ENCODE measurements around the gene SSNA1.

SSNA1 gene

GRCh38 chr9:137188490-137189296 lies at the start of gene SSNA1, which contains the start of gene ANAPC2:
Gene SSNA1, plus strand, starts transcription at chr9:137188676. Its CDS starts 51 bp downstream, at chr9:137188727.
Gene ANAPC2, minus strand, starts transcription at chr9:137188560. Its CDS starts 28 bp downstream, at chr9:137188532.
- peak; percentile 88 for DNase-seq (ENCODE audit: low spot score)

GRCh38 chr9:137138722-137139467 lies 49.6 kb upstream of the SSNA1 start, which contains the start of gene GRIN1:
Gene GRIN1, plus strand, starts transcription at chr9:137139154. Its CDS starts 333 bp downstream, at chr9:137139487.
- no peak for DNase-seq (ENCODE audit: low spot score)

GRCh38 chr9:137139468-137140150 lies 48.9 kb upstream of the SSNA1 start:
- DNase-seq (ENCODE audit: low spot score): no peak

GRCh38 chr9:137140151-137141012 lies 48.1 kb upstream of the SSNA1 start:
- DNase-seq (ENCODE audit: low spot score): no peak

GRCh38 chr9:137141050-137141810 lies 47.2 kb upstream of the SSNA1 start:
- no peak for DNase-seq (ENCODE audit: low spot score)

GRCh38 chr9:137141976-137142936 lies 46.2 kb upstream of the SSNA1 start:
- no peak for DNase-seq (ENCODE audit: low spot score)

GRCh38 chr9:137143459-137143858 lies 45.0 kb upstream of the SSNA1 start:
- DNase-seq (ENCODE audit: low spot score): no peak

GRCh38 chr9:137145731-137146526 lies 42.5 kb upstream of the SSNA1 start:
- no peak for DNase-seq (ENCODE audit: low spot score)

- DNase-seq (ENCODE audit: low spot score): no peak
Observed at GRCh38 chr9:137146527-137146918, 42.0 kb upstream of the SSNA1 start.

- DNase-seq (ENCODE audit: low spot score): no peak
Observed at GRCh38 chr9:137147091-137147792, 41.2 kb upstream of the SSNA1 start.

GRCh38 chr9:137147793-137148160 lies 40.7 kb upstream of the SSNA1 start:
- DNase-seq (ENCODE audit: low spot score): no peak

- no peak for DNase-seq (ENCODE audit: low spot score)
Observed at GRCh38 chr9:137148242-137148641, 40.2 kb upstream of the SSNA1 start.

- DNase-seq (ENCODE audit: low spot score): no peak
Observed at GRCh38 chr9:137148661-137149060, 39.8 kb upstream of the SSNA1 start.

- DNase-seq (ENCODE audit: low spot score): no peak
Observed at GRCh38 chr9:137149363-137149762, 39.1 kb upstream of the SSNA1 start.

GRCh38 chr9:137149942-137150616 lies 38.4 kb upstream of the SSNA1 start:
- DNase-seq (ENCODE audit: low spot score): peak; percentile 98

- peak; percentile 97 for DNase-seq (ENCODE audit: low spot score)
Observed at GRCh38 chr9:137150617-137151457, 37.6 kb upstream of the SSNA1 start.
